HEK293 (cell line): ENCODE results near the gene PPA1.

ENCODE experiments used
- SP2 ChIP-seq: fragments of 450-650 bp; formaldehyde crosslinking; IDR thresholded peaks from 2 replicates; pipeline ENCODE4 v1.5.1; 2016; ENCODE audit warnings: missing biosample characterization, missing genetic modification characterization
- YY1 ChIP-seq: fragments of 450-650 bp; formaldehyde crosslinking; IDR thresholded peaks from 2 replicates; pipeline ENCODE4 v1.5.1; 2018; ENCODE audit warnings: missing biosample characterization, missing genetic modification characterization
- ZNF549 ChIP-seq: fragments of 450-650 bp; IDR thresholded peaks from 2 replicates; pipeline ENCODE4 v1.5.1; 2018; ENCODE audit warnings: missing biosample characterization, missing genetic modification characterization, mild to moderate bottlenecking, inconsistent platforms, moderate library complexity
- ZNF677 ChIP-seq: fragments of 450-650 bp; IDR thresholded peaks from 2 replicates; pipeline ENCODE4 v1.5.0; 2018; ENCODE audit warnings: missing biosample characterization, mild to moderate bottlenecking, missing genetic modification characterization, moderate library complexity
- TF ChIP-seq, protein P1 (sequence below): fragments of 450-650 bp; formaldehyde crosslinking; IDR thresholded peaks from 2 replicates; pipeline ENCODE4 v1.5.1; 2016; ENCODE audit warnings: missing biosample characterization, missing genetic modification characterization

DNA sequence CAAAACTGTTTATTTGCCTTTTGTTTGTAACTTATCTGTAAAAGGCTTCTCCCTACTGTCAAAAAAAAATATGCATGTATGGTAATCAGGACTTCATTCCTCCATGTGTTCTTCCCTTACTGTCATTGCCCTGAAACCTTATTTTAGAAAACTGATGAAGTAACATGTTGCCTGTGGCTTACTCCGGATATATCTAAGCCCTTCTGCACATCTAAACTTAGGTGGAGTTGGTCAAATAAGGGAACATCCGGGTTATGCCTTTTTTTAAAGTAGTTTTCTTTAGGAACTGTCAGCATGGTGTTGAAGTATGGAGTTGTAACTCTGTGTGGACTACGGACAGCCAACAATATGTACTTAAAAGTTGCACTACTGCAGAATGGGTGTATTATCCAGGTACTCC, 69.1 kb downstream of the PPA1 start:
- no peak for TF ChIP-seq YY1 (tag by site-specific recombination)
- no peak for TF ChIP-seq SP2
- TF ChIP-seq, protein P1, sequence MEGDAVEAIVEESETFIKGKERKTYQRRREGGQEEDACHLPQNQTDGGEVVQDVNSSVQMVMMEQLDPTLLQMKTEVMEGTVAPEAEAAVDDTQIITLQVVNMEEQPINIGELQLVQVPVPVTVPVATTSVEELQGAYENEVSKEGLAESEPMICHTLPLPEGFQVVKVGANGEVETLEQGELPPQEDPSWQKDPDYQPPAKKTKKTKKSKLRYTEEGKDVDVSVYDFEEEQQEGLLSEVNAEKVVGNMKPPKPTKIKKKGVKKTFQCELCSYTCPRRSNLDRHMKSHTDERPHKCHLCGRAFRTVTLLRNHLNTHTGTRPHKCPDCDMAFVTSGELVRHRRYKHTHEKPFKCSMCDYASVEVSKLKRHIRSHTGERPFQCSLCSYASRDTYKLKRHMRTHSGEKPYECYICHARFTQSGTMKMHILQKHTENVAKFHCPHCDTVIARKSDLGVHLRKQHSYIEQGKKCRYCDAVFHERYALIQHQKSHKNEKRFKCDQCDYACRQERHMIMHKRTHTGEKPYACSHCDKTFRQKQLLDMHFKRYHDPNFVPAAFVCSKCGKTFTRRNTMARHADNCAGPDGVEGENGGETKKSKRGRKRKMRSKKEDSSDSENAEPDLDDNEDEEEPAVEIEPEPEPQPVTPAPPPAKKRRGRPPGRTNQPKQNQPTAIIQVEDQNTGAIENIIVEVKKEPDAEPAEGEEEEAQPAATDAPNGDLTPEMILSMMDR (tag by site-specific recombination) = no peak
- no peak for TF ChIP-seq ZNF549 (tag by site-specific recombination)
- no peak for TF ChIP-seq ZNF677 (tag by site-specific recombination)
